Rectal smooth muscle tissue (tissue), 1 donor: Measurements from ENCODE around the gene SPAM1.
"Not testable (repeated sequence)": the region's sequence is repeated elsewhere in the genome, so short reads cannot be mapped to it uniquely, and the experiment has no call there.

Experiments used
- H3K27ac ChIP-seq: one replicate; pipeline ENCODE4 v1.7.0; 2013; ENCODE audit warnings: low read depth, low read length, inconsistent platforms
- H3K27me3 ChIP-seq: one replicate; pipeline ENCODE4 v1.7.0; 2013; ENCODE audit warnings: low read length; ENCODE audit not compliant: control insufficient read depth, insufficient read depth
- H3K36me3 ChIP-seq: one replicate; pipeline ENCODE4 v1.7.0; 2013; ENCODE audit warnings: low read length; ENCODE audit not compliant: control insufficient read depth, insufficient read depth
- H3K4me1 ChIP-seq: one replicate; pipeline ENCODE4 v1.7.0; 2013; ENCODE audit warnings: low read length; ENCODE audit not compliant: control insufficient read depth, insufficient read depth
- H3K4me3 ChIP-seq: one replicate; pipeline ENCODE4 v1.7.0; 2013; ENCODE audit warnings: low read length
- H3K9ac ChIP-seq: one replicate; pipeline ENCODE4 v1.7.0; 2013; ENCODE audit warnings: low read length

The SPAM1 gene

GRCh38 chr7:123924941-123925340, at the start of gene SPAM1:
Gene SPAM1, plus strand, starts transcription at chr7:123925241. Its CDS starts 28,330 bp downstream, at chr7:123953571.
- H3K27ac ChIP-seq: no peak within 1 kb of the TSS
- no peaks in the 10 kb centered on the region for H3K36me3 ChIP-seq
- H3K27me3 ChIP-seq: no peaks in the 10 kb centered on the region
- H3K9ac ChIP-seq: no peak within 1 kb of the TSS
- no peak within 1 kb of the TSS for H3K4me3 ChIP-seq
- no peaks in the 10 kb centered on the region for H3K4me1 ChIP-seq

- Histone ChIP-seq H3K27ac (no peak overlapping the region), H3K9ac (no peak overlapping the region), H3K27me3 (no peaks in the 10 kb centered on the region), H3K36me3 (no peaks in the 10 kb centered on the region), H3K4me3 (no peak overlapping the region), H3K4me1 (no peaks in the 10 kb centered on the region)
These were observed 48.3 kb upstream of the SPAM1 start for GRCh38 chr7:123876557-123877256.

- Histone ChIP-seq H3K4me3 (no peak overlapping the region), H3K27ac (no peak overlapping the region), H3K9ac (no peak overlapping the region), H3K27me3 (no peaks in the 10 kb centered on the region), H3K4me1 (no peaks in the 10 kb centered on the region), H3K36me3 (no peaks in the 10 kb centered on the region)
These were observed 45.4 kb upstream of the SPAM1 start for GRCh38 chr7:123879628-123880027.

- Histone ChIP-seq H3K4me3 (no peak overlapping the region), H3K4me1 (no peaks in the 10 kb centered on the region), H3K9ac (no peak overlapping the region), H3K36me3 (no peaks in the 10 kb centered on the region), H3K27ac (no peak overlapping the region), H3K27me3 (no peaks in the 10 kb centered on the region)
These were observed 43.7 kb upstream of the SPAM1 start for GRCh38 chr7:123881300-123881699.

- no peaks in the 10 kb centered on the region for H3K27me3 ChIP-seq
- H3K27ac ChIP-seq: no peak overlapping the region
- H3K4me3 ChIP-seq: no peak overlapping the region
- H3K36me3 ChIP-seq: no peaks in the 10 kb centered on the region
- H3K9ac ChIP-seq: no peak overlapping the region
- H3K4me1 ChIP-seq: no peaks in the 10 kb centered on the region
These were observed 41.9 kb upstream of the SPAM1 start for GRCh38 chr7:123883154-123883553.

- Histone ChIP-seq H3K27ac (no peak overlapping the region), H3K9ac (no peak overlapping the region), H3K4me3 (no peak overlapping the region), H3K4me1 (no peaks in the 10 kb centered on the region), H3K27me3 (no peaks in the 10 kb centered on the region), H3K36me3 (no peaks in the 10 kb centered on the region)
These were observed 36.8 kb upstream of the SPAM1 start for GRCh38 chr7:123888192-123888591.

GRCh38 chr7:123894753-123895152, 30.3 kb upstream of the SPAM1 start:
- H3K4me3 ChIP-seq, H3K36me3 ChIP-seq, H3K27ac ChIP-seq, H3K27me3 ChIP-seq, H3K4me1 ChIP-seq, H3K9ac ChIP-seq: not testable (repeated sequence)

GRCh38 chr7:123901101-123901500, 23.9 kb upstream of the SPAM1 start:
- no peak overlapping the region for H3K4me3 ChIP-seq
- no peaks in the 10 kb centered on the region for H3K27me3 ChIP-seq
- no peaks in the 10 kb centered on the region for H3K36me3 ChIP-seq
- H3K4me1 ChIP-seq: no peaks in the 10 kb centered on the region
- H3K9ac ChIP-seq: no peak overlapping the region
- H3K27ac ChIP-seq: no peak overlapping the region

GRCh38 chr7:123905714-123906113, 19.3 kb upstream of the SPAM1 start:
- no peak overlapping the region for H3K4me3 ChIP-seq
- no peak overlapping the region for H3K27ac ChIP-seq
- H3K9ac ChIP-seq: no peak overlapping the region
- no peaks in the 10 kb centered on the region for H3K4me1 ChIP-seq
- no peaks in the 10 kb centered on the region for H3K27me3 ChIP-seq
- H3K36me3 ChIP-seq: no peaks in the 10 kb centered on the region

- H3K4me1 ChIP-seq: no peaks in the 10 kb centered on the region
- no peaks in the 10 kb centered on the region for H3K36me3 ChIP-seq
- no peak overlapping the region for H3K4me3 ChIP-seq
- H3K27ac ChIP-seq: no peak overlapping the region
- H3K9ac ChIP-seq: no peak overlapping the region
- no peaks in the 10 kb centered on the region for H3K27me3 ChIP-seq
These were observed 8.8 kb upstream of the SPAM1 start for GRCh38 chr7:123916240-123916724.

GRCh38 chr7:123917878-123918277, 7.2 kb upstream of the SPAM1 start:
- H3K27me3 ChIP-seq: no peaks in the 10 kb centered on the region
- no peak overlapping the region for H3K4me3 ChIP-seq
- H3K36me3 ChIP-seq: no peaks in the 10 kb centered on the region
- no peaks in the 10 kb centered on the region for H3K4me1 ChIP-seq
- H3K27ac ChIP-seq: no peak overlapping the region
- no peak overlapping the region for H3K9ac ChIP-seq

- no peaks in the 10 kb centered on the region for H3K4me1 ChIP-seq
- no peaks in the 10 kb centered on the region for H3K36me3 ChIP-seq
- H3K27me3 ChIP-seq: no peaks in the 10 kb centered on the region
- H3K9ac ChIP-seq: no peak overlapping the region
- H3K27ac ChIP-seq: no peak overlapping the region
- no peak overlapping the region for H3K4me3 ChIP-seq
These were observed 6.7 kb upstream of the SPAM1 start for GRCh38 chr7:123918309-123918708.

- Histone ChIP-seq H3K27me3 (no peaks in the 10 kb centered on the region), H3K27ac (no peak overlapping the region), H3K9ac (no peak overlapping the region), H3K36me3 (no peaks in the 10 kb centered on the region), H3K4me3 (no peak overlapping the region), H3K4me1 (no peaks in the 10 kb centered on the region)
These were observed 1.4 kb upstream of the SPAM1 start for GRCh38 chr7:123923599-123923998.
